GM18519 (cell line): ENCODE results near the gene ZNF160.
"Not testable (repeated sequence)": the region's sequence is repeated elsewhere in the genome, so short reads cannot be mapped to it uniquely, and the experiment has no call there.

ENCODE experiments used
- ATAC-seq: cut with Tn5 transposase; IDR thresholded peaks from one replicate; pipeline ENCODE4 v1.9.1; 2021; ENCODE audit warnings: mild to moderate bottlenecking, moderate library complexity; ENCODE audit not compliant: unreplicated experiment, low FRiP score

ZNF160 gene

DNA sequence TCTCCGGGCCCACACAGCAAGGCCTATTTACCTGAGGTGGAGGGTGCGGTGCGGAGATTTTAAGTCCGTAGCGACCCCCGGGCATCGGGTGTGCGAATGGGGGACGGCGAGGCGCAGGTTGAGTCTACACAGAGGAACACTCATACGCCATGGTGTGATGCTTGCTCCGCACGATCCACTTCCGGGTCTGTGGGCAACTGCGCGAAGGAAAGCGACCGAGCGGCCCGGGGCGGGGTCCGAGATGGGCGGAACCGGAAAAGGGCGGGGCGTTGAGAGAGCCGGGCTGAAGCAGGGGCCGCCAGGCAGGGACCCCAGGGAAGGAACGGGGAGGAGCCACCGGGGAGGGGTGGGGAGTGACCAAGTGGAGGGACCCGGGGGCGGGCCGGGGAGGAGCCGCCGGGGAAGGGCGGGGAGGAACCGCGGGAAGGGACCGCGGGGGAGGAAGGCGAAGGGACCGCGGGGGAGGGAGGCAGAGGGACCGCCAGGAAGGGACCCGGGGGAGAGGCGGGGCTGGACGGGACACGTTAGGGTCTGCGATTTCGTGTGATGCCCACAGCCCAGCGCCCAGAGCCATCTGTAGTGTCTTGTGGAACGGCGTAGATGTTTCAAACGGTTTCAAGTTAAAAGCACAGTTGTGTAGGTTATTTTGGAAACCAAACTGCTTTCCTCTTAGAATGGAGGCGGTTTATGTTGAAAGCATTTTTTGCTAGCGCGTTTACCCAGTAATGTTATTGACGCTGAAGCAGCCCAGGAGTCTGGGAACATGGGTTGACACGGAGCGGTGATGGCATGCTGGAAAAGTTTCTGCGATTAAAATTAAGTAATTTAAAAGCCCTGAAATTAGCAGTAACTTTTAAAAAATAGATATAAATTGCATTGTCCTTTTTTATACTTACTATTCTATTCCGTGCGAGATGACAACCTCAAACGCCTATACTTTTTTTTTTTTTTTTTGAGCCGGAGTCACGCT, at the start of gene ZNF160:
Gene ZNF160 (minus strand): TSS at position 189 of the 970 bp plus-strand sequence. CDS start 17,146 bp downstream, outside the sequence.
- ATAC-seq = peak; percentile 86

- no peak for ATAC-seq
Measured at GRCh38 chr19:53147645-53148044, 44.4 kb upstream of the ZNF160 start.

DNA sequence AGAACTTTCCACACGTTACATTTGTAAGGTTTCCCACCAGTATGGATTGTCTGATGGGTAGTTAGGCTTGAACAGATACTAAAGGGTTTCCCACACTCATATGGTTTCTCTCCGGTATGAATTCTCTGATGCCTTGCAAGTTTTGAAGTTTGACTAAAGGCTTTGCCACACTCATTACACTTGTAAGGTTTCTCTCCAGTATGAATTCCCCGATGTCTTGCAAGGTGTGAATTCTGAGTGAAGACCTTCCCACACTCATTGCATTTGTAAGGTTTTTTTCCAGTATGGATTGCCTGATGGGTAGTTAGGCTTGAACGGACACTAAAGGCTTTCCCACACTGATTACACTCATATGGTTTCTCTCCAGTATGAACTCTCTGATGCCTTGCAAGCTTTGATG, 37.1 kb upstream of the ZNF160 start:
- no peak for ATAC-seq

DNA sequence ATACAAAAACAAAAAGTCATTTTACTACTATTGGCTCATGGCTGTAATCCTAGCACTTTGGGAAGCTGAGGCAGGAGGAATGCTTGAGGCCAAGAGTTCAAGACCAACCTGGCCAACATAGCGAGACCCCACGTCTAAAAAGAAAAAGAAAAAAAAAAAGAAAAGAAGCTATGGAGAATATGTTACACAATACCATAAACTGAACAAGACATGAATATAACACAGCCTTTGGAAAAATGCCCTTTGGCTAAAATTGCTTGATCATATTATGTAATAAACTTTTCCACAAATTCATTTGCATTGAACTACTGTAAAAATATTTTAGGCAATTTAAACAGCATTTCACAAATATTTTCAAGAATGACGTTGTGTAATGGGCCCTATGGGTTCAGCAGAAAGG, 33.2 kb upstream of the ZNF160 start:
- ATAC-seq = no peak

- no peak for ATAC-seq
Measured at GRCh38 chr19:53132141-53132991, 29.1 kb upstream of the ZNF160 start, which contains the start of gene ZNF415. ZNF415 (minus strand) TSS chr19:53132910; CDS start chr19:53122676, 10,234 bp downstream.

DNA sequence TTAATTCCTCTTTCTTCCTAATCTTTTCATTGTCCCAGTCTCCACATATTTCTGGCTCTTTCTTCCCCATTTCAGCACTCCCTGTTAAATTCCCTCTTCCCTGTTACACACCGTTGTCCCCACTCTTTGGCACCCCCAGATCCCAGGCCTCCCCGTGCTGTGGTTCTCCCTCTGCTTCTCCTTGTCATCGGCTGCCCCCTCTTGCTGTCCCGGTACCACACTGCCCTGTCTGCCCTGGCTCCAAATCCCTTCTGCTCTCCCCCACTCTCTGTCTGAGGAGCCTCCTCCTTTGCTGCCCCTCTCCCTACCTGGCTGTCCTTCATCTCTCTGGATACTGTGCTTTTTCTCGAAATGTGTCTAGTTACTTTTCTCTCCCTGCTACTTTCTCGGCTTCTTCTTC, 28.5 kb upstream of the ZNF160 start:
- ATAC-seq = no peak

DNA sequence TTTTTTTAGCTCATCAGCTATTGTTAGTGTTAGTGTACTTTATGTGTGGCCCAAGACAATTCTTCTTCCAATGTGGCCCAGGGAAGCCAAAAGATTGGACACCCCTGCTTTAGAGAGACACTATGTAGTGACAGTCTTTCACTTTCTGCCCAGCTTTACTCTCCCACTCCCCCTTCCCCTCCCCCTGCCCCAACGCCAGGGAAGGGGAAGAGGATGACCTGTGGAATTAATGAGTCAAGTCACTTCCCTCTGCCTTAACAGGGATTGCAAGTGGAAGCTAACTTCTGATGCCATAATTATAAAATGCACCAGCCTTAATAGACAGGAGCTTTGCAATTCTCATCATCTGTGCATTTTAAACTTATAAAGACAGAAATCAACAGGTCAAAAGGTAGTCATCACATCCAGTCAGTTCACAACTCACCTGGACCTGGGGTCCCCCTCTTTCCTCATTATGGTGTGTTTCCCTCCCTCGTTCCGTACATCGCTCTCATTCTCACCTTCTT, 27.9 kb upstream of the ZNF160 start:
- ATAC-seq = no peak

- ATAC-seq = no peak
Measured at GRCh38 chr19:53130506-53130905, 27.3 kb upstream of the ZNF160 start.

DNA sequence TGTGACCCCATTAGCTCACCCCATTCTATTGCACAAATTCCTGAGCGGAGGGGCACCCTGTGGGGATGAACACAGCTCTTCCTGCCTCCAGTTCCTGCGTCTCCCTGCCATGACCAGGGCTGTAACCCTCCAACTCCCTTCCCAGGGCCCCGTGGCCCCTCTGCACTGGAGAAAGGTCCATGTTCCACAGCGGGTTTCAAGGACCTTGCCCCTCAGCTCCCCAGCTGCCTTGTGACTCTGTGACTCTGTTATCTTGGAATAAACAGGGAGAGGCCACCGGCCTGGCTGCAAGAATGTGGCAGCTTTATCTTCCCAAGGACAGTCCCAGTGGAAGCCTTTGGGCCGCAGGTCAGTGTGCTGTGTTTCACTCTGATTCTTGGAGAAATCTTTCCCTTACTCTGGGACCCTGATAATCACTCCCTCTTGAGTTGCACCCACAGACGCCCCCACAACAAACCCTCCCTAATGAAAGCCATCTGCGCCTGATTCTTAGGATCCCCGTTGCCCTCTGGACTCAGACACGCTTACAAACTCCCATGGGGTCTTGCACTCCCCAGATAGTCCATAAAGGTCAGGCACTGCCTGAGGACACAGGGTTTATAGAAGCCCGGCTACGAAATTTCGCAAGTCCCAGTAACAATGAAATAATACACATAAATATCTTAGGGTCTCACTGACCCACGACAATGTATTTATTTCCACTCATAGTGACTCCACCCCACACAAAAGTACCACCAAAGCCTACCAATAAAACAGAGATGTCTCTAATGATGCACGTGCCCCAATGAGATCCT, 23.7 kb upstream of the ZNF160 start:
- not testable (repeated sequence) for ATAC-seq

- no peak for ATAC-seq
Measured at GRCh38 chr19:53123400-53123799, 20.2 kb upstream of the ZNF160 start.

DNA sequence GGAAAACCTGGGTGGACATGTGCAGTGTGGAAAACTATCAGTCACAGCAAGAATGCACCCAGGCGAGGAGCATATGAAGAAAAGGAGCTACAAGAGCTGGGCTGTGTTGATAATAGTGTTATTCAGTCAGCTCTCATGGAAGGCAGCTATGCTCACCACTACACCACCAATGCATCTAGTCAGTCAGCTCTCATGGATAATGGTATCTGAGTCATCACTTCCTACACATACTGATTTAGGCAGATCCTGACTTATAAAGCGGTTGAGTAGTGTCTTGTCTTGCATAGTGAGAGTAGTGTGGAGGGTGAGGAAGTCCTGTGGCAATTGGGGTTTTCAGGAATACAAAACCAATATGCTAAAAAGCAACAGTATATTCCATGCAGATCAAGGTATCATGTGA, 9.1 kb upstream of the ZNF160 start:
- no peak for ATAC-seq

GRCh38 chr19:53109527-53109926, 6.3 kb upstream of the ZNF160 start:
- no peak for ATAC-seq

DNA sequence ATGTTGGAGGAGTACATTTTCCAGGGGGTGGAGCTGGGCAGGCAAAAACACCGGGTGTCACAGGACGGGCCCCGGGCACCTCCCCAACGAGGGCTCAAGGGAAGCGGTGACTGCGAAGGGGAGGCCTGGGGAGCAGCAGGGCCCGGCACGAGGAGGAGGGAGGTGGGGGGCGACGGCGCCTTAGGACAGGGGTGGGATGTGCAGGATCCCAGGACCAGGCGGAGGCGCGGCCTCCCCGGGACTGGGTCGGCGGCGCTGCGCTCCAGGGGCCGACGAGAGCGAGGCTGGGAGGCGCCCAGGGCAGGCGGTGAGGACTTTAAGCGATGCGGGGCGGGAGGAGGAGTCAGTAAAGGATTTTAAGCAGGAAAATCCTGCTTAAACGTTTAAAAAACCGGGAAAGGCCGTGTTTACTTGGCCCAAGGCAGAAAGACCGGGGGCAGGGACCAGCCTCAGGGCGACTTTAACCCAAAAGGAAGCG, 427 bp downstream of the ZNF160 start:
- no peak for ATAC-seq

DNA sequence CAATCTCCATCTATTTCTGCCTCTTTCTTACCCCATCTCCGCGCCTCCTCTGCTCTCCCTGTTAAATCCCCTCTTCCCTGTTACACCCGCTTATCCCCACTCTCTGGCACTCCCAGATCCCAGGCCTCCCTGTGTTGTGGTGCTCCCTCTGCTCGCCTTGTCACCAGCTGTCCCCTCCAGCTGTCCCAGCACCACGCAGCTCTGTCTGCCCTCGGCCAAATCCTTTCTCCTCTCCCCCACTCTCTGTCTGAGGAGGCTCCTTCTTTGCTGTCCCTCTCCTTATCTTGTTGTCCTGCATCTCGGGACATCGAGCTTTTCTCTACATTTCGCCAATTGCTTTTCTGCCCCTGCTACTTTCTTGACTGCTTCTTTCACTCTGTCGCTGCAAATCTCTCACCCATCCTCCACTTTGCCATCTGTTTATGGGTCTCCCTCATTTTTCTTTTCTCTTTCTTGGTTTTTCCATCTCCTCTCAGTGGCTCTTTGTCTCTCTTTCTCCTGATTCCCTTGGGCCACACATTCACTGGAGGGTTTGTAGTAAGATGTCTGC, 941 bp downstream of the ZNF160 start:
- ATAC-seq = no peak

DNA sequence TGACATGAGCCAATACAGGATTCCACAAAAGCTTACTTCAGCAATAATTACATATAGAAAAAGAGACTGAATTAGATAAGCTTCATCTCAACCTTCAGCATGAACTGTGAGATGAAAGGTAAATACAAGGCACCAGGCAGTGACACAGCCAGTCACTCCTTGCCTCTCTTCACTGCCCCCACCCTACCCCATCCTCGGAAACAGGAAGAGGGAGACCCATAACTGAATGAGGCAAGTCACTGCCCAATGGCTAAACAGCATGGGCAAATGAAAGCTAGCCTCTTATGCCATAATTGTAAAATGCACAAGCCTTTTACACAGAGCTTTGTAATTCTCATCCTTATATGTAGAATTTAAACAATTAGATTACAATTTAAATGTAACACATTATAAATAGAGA, 1.7 kb downstream of the ZNF160 start:
- ATAC-seq = no peak

- not testable (repeated sequence) for ATAC-seq
Measured at GRCh38 chr19:53098570-53098969, 4.7 kb downstream of the ZNF160 start.

DNA sequence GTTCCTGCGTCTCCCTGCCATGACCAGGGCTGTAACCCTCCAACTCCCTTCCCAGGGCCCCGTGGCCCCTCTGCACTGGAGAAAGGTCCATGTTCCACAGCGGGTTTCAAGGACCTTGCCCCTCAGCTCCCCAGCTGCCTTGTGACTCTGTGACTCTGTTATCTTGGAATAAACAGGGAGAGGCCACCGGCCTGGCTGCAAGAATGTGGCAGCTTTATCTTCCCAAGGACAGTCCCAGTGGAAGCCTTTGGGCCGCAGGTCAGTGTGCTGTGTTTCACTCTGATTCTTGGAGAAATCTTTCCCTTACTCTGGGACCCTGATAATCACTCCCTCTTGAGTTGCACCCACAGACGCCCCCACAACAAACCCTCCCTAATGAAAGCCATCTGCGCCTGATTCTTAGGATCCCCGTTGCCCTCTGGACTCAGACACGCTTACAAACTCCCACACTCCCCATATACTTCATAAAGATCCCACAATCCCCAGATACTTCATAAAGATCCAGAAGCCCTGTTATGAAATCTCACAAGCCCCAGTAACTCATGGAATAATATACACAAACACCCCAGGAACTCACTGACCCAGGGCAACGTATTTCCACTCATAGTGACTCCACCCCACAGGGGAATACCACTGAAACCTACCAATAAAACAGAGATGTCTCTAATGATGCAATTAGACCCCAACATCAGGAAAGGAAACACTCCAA, 6.1 kb downstream of the ZNF160 start:
- not testable (repeated sequence) for ATAC-seq

GRCh38 chr19:53096579-53096978, 6.6 kb downstream of the ZNF160 start:
- not testable (repeated sequence) for ATAC-seq
